HEK293 (cell line): ENCODE results near the gene WWOX.

Experiments
- CTCF ChIP-seq: fragments of 450-650 bp; formaldehyde crosslinking; IDR thresholded peaks from 2 replicates; pipeline ENCODE4 v1.5.1; 2016; ENCODE audit warnings: missing biosample characterization, missing genetic modification characterization
- GLI4 ChIP-seq: fragments of 450-650 bp; formaldehyde crosslinking; IDR thresholded peaks from 2 replicates; pipeline ENCODE4 v1.5.1; 2016; ENCODE audit warnings: missing biosample characterization, missing genetic modification characterization
- SP3 ChIP-seq: fragments of 450-650 bp; formaldehyde crosslinking; IDR thresholded peaks from 2 replicates; pipeline ENCODE4 v1.5.1; 2016; ENCODE audit warnings: missing biosample characterization, missing genetic modification characterization
- ZNF449 ChIP-seq: fragments of 450-650 bp; formaldehyde crosslinking; IDR thresholded peaks from 2 replicates; pipeline ENCODE4 v1.5.1; 2017; ENCODE audit warnings: missing biosample characterization, mild to moderate bottlenecking, missing genetic modification characterization, moderate library complexity
- ZNF530 ChIP-seq: fragments of 450-650 bp; formaldehyde crosslinking; IDR thresholded peaks from 2 replicates; pipeline ENCODE4 v1.5.1; 2016; ENCODE audit warnings: low read depth, missing biosample characterization, missing genetic modification characterization
- ZNF560 ChIP-seq: fragments of 450-650 bp; formaldehyde crosslinking; IDR thresholded peaks from 2 replicates; pipeline ENCODE4 v1.5.1; 2017; ENCODE audit warnings: missing biosample characterization, missing genetic modification characterization, borderline replicate concordance
- TF ChIP-seq, protein P1 (sequence below): fragments of 450-650 bp; formaldehyde crosslinking; IDR thresholded peaks from 2 replicates; pipeline ENCODE4 v1.5.1; 2016; ENCODE audit warnings: missing biosample characterization, missing genetic modification characterization
- TF ChIP-seq, protein P2 (sequence below): fragments of 450-650 bp; formaldehyde crosslinking; IDR thresholded peaks from 2 replicates; pipeline ENCODE4 v1.5.1; 2016; ENCODE audit warnings: missing biosample characterization, missing genetic modification characterization
- TF ChIP-seq, protein P3 (sequence below): fragments of 450-650 bp; formaldehyde crosslinking; IDR thresholded peaks from 2 replicates; pipeline ENCODE4 v1.5.1; 2017; ENCODE audit warnings: missing biosample characterization, missing genetic modification characterization

GRCh38 chr16:78869492-78869891, 770.0 kb downstream of the WWOX start:
- TF ChIP-seq CTCF (tag by site-specific recombination): no peak
- no peak for TF ChIP-seq SP3
- no peak for TF ChIP-seq GLI4
- TF ChIP-seq, protein P1, sequence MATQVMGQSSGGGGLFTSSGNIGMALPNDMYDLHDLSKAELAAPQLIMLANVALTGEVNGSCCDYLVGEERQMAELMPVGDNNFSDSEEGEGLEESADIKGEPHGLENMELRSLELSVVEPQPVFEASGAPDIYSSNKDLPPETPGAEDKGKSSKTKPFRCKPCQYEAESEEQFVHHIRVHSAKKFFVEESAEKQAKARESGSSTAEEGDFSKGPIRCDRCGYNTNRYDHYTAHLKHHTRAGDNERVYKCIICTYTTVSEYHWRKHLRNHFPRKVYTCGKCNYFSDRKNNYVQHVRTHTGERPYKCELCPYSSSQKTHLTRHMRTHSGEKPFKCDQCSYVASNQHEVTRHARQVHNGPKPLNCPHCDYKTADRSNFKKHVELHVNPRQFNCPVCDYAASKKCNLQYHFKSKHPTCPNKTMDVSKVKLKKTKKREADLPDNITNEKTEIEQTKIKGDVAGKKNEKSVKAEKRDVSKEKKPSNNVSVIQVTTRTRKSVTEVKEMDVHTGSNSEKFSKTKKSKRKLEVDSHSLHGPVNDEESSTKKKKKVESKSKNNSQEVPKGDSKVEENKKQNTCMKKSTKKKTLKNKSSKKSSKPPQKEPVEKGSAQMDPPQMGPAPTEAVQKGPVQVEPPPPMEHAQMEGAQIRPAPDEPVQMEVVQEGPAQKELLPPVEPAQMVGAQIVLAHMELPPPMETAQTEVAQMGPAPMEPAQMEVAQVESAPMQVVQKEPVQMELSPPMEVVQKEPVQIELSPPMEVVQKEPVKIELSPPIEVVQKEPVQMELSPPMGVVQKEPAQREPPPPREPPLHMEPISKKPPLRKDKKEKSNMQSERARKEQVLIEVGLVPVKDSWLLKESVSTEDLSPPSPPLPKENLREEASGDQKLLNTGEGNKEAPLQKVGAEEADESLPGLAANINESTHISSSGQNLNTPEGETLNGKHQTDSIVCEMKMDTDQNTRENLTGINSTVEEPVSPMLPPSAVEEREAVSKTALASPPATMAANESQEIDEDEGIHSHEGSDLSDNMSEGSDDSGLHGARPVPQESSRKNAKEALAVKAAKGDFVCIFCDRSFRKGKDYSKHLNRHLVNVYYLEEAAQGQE: no peak
- TF ChIP-seq ZNF530 (tag by site-specific recombination): no peak
- no peak for TF ChIP-seq ZNF560
- TF ChIP-seq, protein P2, sequence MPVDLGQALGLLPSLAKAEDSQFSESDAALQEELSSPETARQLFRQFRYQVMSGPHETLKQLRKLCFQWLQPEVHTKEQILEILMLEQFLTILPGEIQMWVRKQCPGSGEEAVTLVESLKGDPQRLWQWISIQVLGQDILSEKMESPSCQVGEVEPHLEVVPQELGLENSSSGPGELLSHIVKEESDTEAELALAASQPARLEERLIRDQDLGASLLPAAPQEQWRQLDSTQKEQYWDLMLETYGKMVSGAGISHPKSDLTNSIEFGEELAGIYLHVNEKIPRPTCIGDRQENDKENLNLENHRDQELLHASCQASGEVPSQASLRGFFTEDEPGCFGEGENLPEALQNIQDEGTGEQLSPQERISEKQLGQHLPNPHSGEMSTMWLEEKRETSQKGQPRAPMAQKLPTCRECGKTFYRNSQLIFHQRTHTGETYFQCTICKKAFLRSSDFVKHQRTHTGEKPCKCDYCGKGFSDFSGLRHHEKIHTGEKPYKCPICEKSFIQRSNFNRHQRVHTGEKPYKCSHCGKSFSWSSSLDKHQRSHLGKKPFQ (tag by site-specific recombination): no peak
- TF ChIP-seq, protein P3, sequence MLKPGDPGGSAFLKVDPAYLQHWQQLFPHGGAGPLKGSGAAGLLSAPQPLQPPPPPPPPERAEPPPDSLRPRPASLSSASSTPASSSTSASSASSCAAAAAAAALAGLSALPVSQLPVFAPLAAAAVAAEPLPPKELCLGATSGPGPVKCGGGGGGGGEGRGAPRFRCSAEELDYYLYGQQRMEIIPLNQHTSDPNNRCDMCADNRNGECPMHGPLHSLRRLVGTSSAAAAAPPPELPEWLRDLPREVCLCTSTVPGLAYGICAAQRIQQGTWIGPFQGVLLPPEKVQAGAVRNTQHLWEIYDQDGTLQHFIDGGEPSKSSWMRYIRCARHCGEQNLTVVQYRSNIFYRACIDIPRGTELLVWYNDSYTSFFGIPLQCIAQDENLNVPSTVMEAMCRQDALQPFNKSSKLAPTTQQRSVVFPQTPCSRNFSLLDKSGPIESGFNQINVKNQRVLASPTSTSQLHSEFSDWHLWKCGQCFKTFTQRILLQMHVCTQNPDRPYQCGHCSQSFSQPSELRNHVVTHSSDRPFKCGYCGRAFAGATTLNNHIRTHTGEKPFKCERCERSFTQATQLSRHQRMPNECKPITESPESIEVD (tag by site-specific recombination): no peak
- TF ChIP-seq ZNF449 (tag by site-specific recombination): no peak
